Uterus (tissue), 2 donors: ENCODE results near the gene NRXN3.

Source experiments
- POLR2A ChIP-seq, 2 donors: fragments of 450-650 bp; IDR thresholded peaks; one replicate each; pipeline ENCODE4 v1.6.1; 2016; ENCODE audit warnings: antibody characterized with exemption in 2 of 2, mild to moderate bottlenecking in 1 of 2, moderate library complexity in 1 of 2
- TF ChIP-seq, protein P1 (sequence below), 4 experiments: fragments of 200-600 bp in 2 of 4; fragments of 450-650 bp in 2 of 4; sonication (generic) in 2 of 4; IDR thresholded peaks; one replicate each; pipeline ENCODE4 v1.5.1; 2016 to 2019; ENCODE audit warnings: antibody characterized with exemption in 4 of 4, mild to moderate bottlenecking in 2 of 4, moderate library complexity in 1 of 4

GRCh38 chr14:79379266-79379665 lies 1209.1 kb downstream of the NRXN3 start:
- TF ChIP-seq, protein P1, sequence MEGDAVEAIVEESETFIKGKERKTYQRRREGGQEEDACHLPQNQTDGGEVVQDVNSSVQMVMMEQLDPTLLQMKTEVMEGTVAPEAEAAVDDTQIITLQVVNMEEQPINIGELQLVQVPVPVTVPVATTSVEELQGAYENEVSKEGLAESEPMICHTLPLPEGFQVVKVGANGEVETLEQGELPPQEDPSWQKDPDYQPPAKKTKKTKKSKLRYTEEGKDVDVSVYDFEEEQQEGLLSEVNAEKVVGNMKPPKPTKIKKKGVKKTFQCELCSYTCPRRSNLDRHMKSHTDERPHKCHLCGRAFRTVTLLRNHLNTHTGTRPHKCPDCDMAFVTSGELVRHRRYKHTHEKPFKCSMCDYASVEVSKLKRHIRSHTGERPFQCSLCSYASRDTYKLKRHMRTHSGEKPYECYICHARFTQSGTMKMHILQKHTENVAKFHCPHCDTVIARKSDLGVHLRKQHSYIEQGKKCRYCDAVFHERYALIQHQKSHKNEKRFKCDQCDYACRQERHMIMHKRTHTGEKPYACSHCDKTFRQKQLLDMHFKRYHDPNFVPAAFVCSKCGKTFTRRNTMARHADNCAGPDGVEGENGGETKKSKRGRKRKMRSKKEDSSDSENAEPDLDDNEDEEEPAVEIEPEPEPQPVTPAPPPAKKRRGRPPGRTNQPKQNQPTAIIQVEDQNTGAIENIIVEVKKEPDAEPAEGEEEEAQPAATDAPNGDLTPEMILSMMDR (IDR thresholded peaks at IDR 0.05) = no peak
- TF ChIP-seq POLR2A (IDR thresholded peaks at IDR 0.05) = no peak
